Suprapubic skin (tissue), 3 donors: ENCODE measurements around the gene KIF5C.

Source experiments
- POLR2AphosphoS5 ChIP-seq, 3 donors: sonication (generic); formaldehyde crosslinking; IDR thresholded peaks; one replicate each; pipeline ENCODE4 v1.6.1; 2017; ENCODE audit warnings: antibody characterized with exemption in 3 of 3
- TF ChIP-seq, protein P1 (sequence below), 2 donors: fragments of 200-600 bp in 1 of 2; fragments of 450-650 bp in 1 of 2; sonication (generic) in 1 of 2; IDR thresholded peaks; one replicate each; pipeline ENCODE4 v1.5.1; 2016 to 2019; ENCODE audit warnings: antibody characterized with exemption in 2 of 2, mild to moderate bottlenecking in 1 of 2, moderate library complexity in 1 of 2

- TF ChIP-seq, protein P1, sequence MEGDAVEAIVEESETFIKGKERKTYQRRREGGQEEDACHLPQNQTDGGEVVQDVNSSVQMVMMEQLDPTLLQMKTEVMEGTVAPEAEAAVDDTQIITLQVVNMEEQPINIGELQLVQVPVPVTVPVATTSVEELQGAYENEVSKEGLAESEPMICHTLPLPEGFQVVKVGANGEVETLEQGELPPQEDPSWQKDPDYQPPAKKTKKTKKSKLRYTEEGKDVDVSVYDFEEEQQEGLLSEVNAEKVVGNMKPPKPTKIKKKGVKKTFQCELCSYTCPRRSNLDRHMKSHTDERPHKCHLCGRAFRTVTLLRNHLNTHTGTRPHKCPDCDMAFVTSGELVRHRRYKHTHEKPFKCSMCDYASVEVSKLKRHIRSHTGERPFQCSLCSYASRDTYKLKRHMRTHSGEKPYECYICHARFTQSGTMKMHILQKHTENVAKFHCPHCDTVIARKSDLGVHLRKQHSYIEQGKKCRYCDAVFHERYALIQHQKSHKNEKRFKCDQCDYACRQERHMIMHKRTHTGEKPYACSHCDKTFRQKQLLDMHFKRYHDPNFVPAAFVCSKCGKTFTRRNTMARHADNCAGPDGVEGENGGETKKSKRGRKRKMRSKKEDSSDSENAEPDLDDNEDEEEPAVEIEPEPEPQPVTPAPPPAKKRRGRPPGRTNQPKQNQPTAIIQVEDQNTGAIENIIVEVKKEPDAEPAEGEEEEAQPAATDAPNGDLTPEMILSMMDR (IDR thresholded peaks at IDR 0.05) = no peak
- TF ChIP-seq POLR2AphosphoS5 (IDR thresholded peaks at IDR 0.05) = no peak
These were observed 61.9 kb downstream of the KIF5C start for GRCh38 chr2:148936857-148937450.
